Naive thymus-derived CD4-positive, alpha-beta T cell (primary cell): ENCODE measurements around the gene WDR59. TPM values are rescaled to one million over a fixed set of nuclear protein-coding genes. Genes with fewer than 3 reads are reported as not detected.

Source experiments
- ATAC-seq: fragments of 150-1000 bp; cut with Tn5 transposase; 2 replicates; pipeline ENCODE4 v1.10.0; 2021; ENCODE audit warnings: mild to moderate bottlenecking, moderate library complexity
- CTCF ChIA-PET: fragments of 350-600 bp; sonication (Branson Sonifier 250); formaldehyde crosslinking; loops from one replicate; lab custom pipeline; 2021; ENCODE audit warnings: antibody characterized with exemption; lab: Charles Lee
- POLR2A ChIA-PET: fragments of 350-600 bp; sonication (Branson Sonifier 250); formaldehyde crosslinking; loops from one replicate; lab custom pipeline; 2021; ENCODE audit warnings: antibody characterized with exemption, inconsistent platforms; lab: Charles Lee
- DNase-seq, 9 donors: peaks; one replicate each; pipeline versions ENCODE4 v3.0.0 to v3.0.0-alpha.2; 2020 to 2022; ENCODE audit warnings: mixed read lengths in 1 of 9
- H3K27ac ChIP-seq: one replicate; pipeline ENCODE4 v1.7.0; 2013; ENCODE audit warnings: mild to moderate bottlenecking, low read depth, low read length, moderate library complexity
- H3K27me3 ChIP-seq, 2 donors: one replicate each; pipeline ENCODE4 v1.7.0; 2013; ENCODE audit warnings: low read length in 2 of 2, mild to moderate bottlenecking in 2 of 2, moderate library complexity in 2 of 2; ENCODE audit not compliant: control insufficient read depth in 2 of 2, insufficient read depth in 2 of 2
- H3K36me3 ChIP-seq, 3 experiments: 1 replicate in 2 of 3; 2 replicates in 1 of 3; pipeline ENCODE4 v1.7.0; 2013; ENCODE audit warnings: low read length in 3 of 3, mild to moderate bottlenecking in 3 of 3, moderate library complexity in 1 of 3; ENCODE audit not compliant: insufficient read depth in 3 of 3, control insufficient read depth in 2 of 3
- H3K4me1 ChIP-seq, 2 donors: one replicate each; pipeline ENCODE4 v1.7.0; 2013; ENCODE audit warnings: low read length in 2 of 2, mild to moderate bottlenecking in 2 of 2, moderate library complexity in 1 of 2; ENCODE audit not compliant: control insufficient read depth in 2 of 2, insufficient read depth in 2 of 2
- H3K4me3 ChIP-seq: 2 replicates; pipeline ENCODE4 v1.7.0; 2013; ENCODE audit warnings: mild to moderate bottlenecking, low read length
- H3K9me3 ChIP-seq, 3 experiments: 1 replicate in 2 of 3; 2 replicates in 1 of 3; pipeline ENCODE4 v1.7.0; 2013; ENCODE audit warnings: low read length in 3 of 3; ENCODE audit not compliant: control insufficient read depth in 2 of 3
- H3K27ac Mint-ChIP-seq, 9 donors: one replicate each; pipeline ENCODE4 v1.8.0; 2020 to 2022; ENCODE audit warnings: mixed read lengths in 9 of 9, mild to moderate bottlenecking in 8 of 9, moderate library complexity in 5 of 9, inconsistent platforms in 2 of 9
- H3K27me3 Mint-ChIP-seq, 5 donors: one replicate each; pipeline ENCODE4 v1.8.0; 2021 to 2022; ENCODE audit warnings: mixed read lengths in 5 of 5, mild to moderate bottlenecking in 1 of 5
- H3K36me3 Mint-ChIP-seq, 5 donors: one replicate each; pipeline ENCODE4 v1.8.0; 2020 to 2022; ENCODE audit warnings: mixed read lengths in 5 of 5, mild to moderate bottlenecking in 3 of 5, inconsistent platforms in 1 of 5
- H3K4me1 Mint-ChIP-seq, 7 donors: one replicate each; pipeline ENCODE4 v1.8.0; 2020 to 2022; ENCODE audit warnings: mixed read lengths in 7 of 7, mild to moderate bottlenecking in 3 of 7, inconsistent platforms in 1 of 7
- H3K4me3 Mint-ChIP-seq, 10 donors: one replicate each; pipeline ENCODE4 v1.8.0; 2020 to 2022; ENCODE audit warnings: mild to moderate bottlenecking in 10 of 10, mixed read lengths in 10 of 10, moderate library complexity in 6 of 10, inconsistent platforms in 2 of 10
- H3K9me3 Mint-ChIP-seq, 11 donors: one replicate each; pipeline ENCODE4 v1.8.0; 2020 to 2022; ENCODE audit warnings: mixed read lengths in 11 of 11, mild to moderate bottlenecking in 4 of 11, inconsistent platforms in 1 of 11, moderate library complexity in 1 of 11
- intact Hi-C, 2 donors: fragments of 100-400 bp; cut with micrococcal nuclease; formaldehyde crosslinking; loops; one replicate each; pipeline ENCODE4 v1.15.1; 2023
- polyA plus RNA-seq, 2 donors: library from polyadenylated mRNA; unstranded; fragments of 300-500 nt; fragmentation: Illumina TruSeq; gene quantifications; one replicate each; pipeline ENCODE4 v1.2.3, GENCODE V29; 2021
- total RNA-seq, 6 experiments: library from RNA in 5 of 6; stranded (reverse) in 5 of 6; gene quantifications; 1 replicate in 5 of 6; 2 replicates in 1 of 6; pipeline ENCODE4 v1.2.3 and lab custom pipeline; 2021 to 2026

WDR59 gene
- total and polyA plus RNA-seq, 7 experiments from 2014 or later, result 11.6 to 130 (median 83.3) TPM

DNA sequence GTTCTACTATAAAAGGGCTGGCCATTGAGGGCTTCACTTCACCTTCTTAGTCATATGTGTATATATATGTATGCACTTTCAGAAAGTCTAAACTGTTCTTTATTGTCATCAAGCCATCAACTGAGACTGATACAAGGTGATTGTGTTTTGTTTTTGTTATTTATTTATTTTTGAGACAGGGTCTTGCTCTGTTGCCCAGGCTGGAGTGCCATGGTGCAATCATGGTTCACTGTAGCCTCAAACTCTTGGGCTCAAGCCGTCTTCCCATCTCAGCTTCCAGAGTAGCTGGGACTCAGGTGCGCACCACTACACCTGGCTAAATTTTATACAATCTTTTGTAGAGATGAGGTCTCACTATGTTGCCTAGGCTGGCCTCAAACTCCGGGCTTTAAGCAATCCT, 19.5 kb upstream of the WDR59 start:
- no peaks in the 10 kb centered on the region for H3K27me3 ChIP-seq
- H3K9me3 Mint-ChIP-seq, result no peaks in the 10 kb centered on the region
- peaks cover 0 to 4% (median 0%) of the 10 kb centered on the region in 5 donors for H3K27me3 Mint-ChIP-seq
- intact Hi-C loops, result no loop called here
- H3K4me3 ChIP-seq, result no peak overlapping the region
- H3K27ac Mint-ChIP-seq, result no peak overlapping the region
- no peaks in the 10 kb centered on the region for H3K36me3 ChIP-seq
- ChIA-PET POLR2A (no interaction called here), CTCF (no interaction called here)
- H3K36me3 Mint-ChIP-seq, result peaks cover 0 to 17% (median 0%) of the 10 kb centered on the region in 5 donors
- H3K27ac ChIP-seq, result no peak overlapping the region
- no peak for DNase-seq
- no peaks in the 10 kb centered on the region for H3K9me3 ChIP-seq
- peaks cover 5% of the 10 kb centered on the region in 2 donors for H3K4me1 ChIP-seq
- H3K4me1 Mint-ChIP-seq, result peaks cover 5 to 60% (median 13%) of the 10 kb centered on the region in 7 donors
- no peak overlapping the region for H3K4me3 Mint-ChIP-seq
- ATAC-seq, result no peak

DNA sequence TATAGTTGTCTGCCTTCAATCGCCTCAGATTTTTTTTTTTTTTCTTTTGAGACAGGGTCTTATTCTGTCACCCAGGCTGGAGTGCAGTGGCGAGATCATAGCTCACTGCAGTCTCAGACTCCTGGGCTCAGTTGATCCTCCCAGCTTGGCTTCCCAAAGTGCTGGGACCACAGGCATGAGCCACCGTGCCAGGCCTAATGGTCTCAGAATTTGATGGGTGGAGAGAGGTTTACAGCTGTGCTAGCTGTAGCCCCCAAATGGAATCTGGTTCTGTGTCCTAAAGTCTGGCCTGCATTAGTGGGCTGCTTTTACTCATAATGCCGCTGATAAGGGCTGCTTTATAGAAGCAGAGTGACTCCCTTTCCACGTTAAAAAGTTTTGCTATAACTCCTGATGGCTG, 19.0 kb upstream of the WDR59 start:
- intact Hi-C loops, result no loop called here

GRCh38 chr16:75002474-75002873, 17.6 kb upstream of the WDR59 start:
- no peaks in the 10 kb centered on the region for H3K27me3 ChIP-seq
- Mint-ChIP-seq H3K36me3 (peaks cover 0 to 16% (median 0%) of the 10 kb centered on the region in 5 donors), H3K9me3 (no peaks in the 10 kb centered on the region), H3K4me1 (peaks cover 5 to 55% (median 17%) of the 10 kb centered on the region in 7 donors), H3K27me3 (peaks cover 0 to 7% (median 0%) of the 10 kb centered on the region in 5 donors), H3K27ac (peak overlapping the region in 1 of 9 donors; percentile 13), H3K4me3 (peak overlapping the region in 1 of 10 donors; percentile 8)
- CTCF ChIA-PET, result interaction anchor here (1.8 kb wide), 1 partner anchor 109 kb away, joined by 5 read pairs; no protein-coding TSS in a partner anchor
- POLR2A ChIA-PET, result no interaction called here
- peaks cover 5 to 9% of the 10 kb centered on the region in 2 donors for H3K4me1 ChIP-seq
- DNase-seq (no peak), ATAC-seq (no peak)
- H3K27ac ChIP-seq, result no peak overlapping the region
- H3K4me3 ChIP-seq, result no peak overlapping the region
- no peaks in the 10 kb centered on the region for H3K36me3 ChIP-seq
- intact Hi-C loops, result no loop called here
- H3K9me3 ChIP-seq, result no peaks in the 10 kb centered on the region

More for the DNA sequence above, 19.0 kb upstream of the WDR59 start:
- DNase-seq (no peak), ATAC-seq (no peak)
- CTCF ChIA-PET, result no interaction called here
- Histone ChIP-seq H3K9me3 (no peaks in the 10 kb centered on the region), H3K27me3 (no peaks in the 10 kb centered on the region), H3K4me3 (no peak overlapping the region), H3K36me3 (no peaks in the 10 kb centered on the region), H3K27ac (no peak overlapping the region), H3K4me1 (peaks cover 5% of the 10 kb centered on the region in 2 donors)
- Mint-ChIP-seq H3K36me3 (peaks cover 0 to 17% (median 0%) of the 10 kb centered on the region in 5 donors), H3K4me3 (no peak overlapping the region), H3K4me1 (peaks cover 5 to 55% (median 13%) of the 10 kb centered on the region in 7 donors), H3K9me3 (no peaks in the 10 kb centered on the region), H3K27ac (no peak overlapping the region), H3K27me3 (peaks cover 0 to 4% (median 0%) of the 10 kb centered on the region in 5 donors)
- POLR2A ChIA-PET, result no interaction called here

GRCh38 chr16:75000481-75001081, 15.7 kb upstream of the WDR59 start:
- H3K27me3 ChIP-seq, result no peaks in the 10 kb centered on the region
- ATAC-seq (no peak), DNase-seq (no peak)
- H3K27ac ChIP-seq, result no peak overlapping the region
- Mint-ChIP-seq H3K9me3 (no peaks in the 10 kb centered on the region), H3K27ac (peak overlapping the region in 7 of 9 donors; percentile 4 to 79 (median 71)), H3K36me3 (peaks cover 0 to 10% (median 0%) of the 10 kb centered on the region in 5 donors), H3K4me3 (peak overlapping the region; percentile 75 to 92 (median 82)), H3K4me1 (peaks cover 5 to 53% (median 17%) of the 10 kb centered on the region in 7 donors), H3K27me3 (peaks cover 0 to 17% (median 0%) of the 10 kb centered on the region in 5 donors)
- H3K4me1 ChIP-seq, result peaks cover 5 to 9% of the 10 kb centered on the region in 2 donors
- no peaks in the 10 kb centered on the region for H3K36me3 ChIP-seq
- intact Hi-C loops, result no loop called here
- H3K4me3 ChIP-seq, result no peak overlapping the region
- no peaks in the 10 kb centered on the region for H3K9me3 ChIP-seq
- POLR2A ChIA-PET, result interaction anchor here (0.9 kb wide), 1 partner anchor 16 kb away, joined by 3 read pairs; no protein-coding TSS in a partner anchor
- CTCF ChIA-PET, result interaction anchor here (1.0 to 5.2 kb wide), 2 partner anchors 15 to 110 kb away, joined by 3 to 64 read pairs; no protein-coding TSS in a partner anchor

DNA sequence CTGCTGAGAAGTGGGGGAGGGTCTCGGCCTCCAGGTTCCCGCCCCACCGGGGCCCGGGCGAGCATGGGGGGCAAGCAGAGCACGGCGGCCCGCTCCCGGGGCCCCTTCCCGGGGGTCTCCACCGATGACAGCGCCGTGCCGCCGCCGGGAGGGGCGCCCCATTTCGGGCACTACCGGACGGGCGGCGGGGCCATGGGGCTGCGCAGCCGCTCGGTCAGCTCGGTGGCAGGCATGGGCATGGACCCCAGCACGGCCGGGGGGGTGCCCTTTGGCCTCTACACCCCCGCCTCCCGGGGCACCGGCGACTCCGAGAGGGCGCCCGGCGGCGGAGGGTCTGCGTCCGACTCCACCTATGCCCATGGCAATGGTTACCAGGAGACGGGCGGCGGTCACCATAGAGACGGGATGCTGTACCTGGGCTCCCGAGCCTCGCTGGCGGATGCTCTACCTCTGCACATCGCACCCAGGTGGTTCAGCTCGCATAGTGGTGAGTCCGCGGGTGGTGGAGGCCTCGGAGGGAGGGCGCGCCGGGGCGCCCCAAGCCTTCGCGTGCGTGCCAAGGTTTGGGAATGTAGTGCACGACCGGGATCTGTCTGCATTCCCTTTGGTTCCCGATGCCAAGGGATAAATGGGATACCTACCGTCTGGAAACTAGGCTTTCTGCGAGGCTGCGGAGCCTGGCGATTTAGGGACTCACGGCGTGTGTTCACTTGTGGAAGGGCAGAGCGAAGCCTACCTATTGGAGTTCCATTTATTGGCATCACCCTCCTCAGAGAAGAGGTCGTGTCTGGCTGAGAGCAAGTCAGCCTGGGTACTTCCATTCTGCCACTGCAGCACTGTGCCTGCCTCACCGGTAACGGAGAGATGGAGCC, 14.9 kb upstream of the WDR59 start:
- DNase-seq (peak; percentile 32 to 76 (median 67)), ATAC-seq (peak; percentile 63)
- Mint-ChIP-seq H3K4me3 (peak overlapping the region; percentile 75 to 92 (median 82)), H3K27me3 (peaks cover 0 to 17% (median 0%) of the 10 kb centered on the region in 5 donors), H3K4me1 (peaks cover 5 to 51% (median 17%) of the 10 kb centered on the region in 7 donors), H3K36me3 (peaks cover 0 to 10% (median 0%) of the 10 kb centered on the region in 5 donors), H3K9me3 (no peaks in the 10 kb centered on the region), H3K27ac (peak overlapping the region in 8 of 9 donors; percentile 5 to 80 (median 64))
- ChIA-PET POLR2A (interaction anchor here (0.9 kb wide), 1 partner anchor 16 kb away, joined by 3 read pairs; no protein-coding TSS in a partner anchor), CTCF (interaction anchor here (1.0 to 5.2 kb wide), 2 partner anchors 14 to 110 kb away, joined by 3 to 64 read pairs; no protein-coding TSS in a partner anchor)
- no peaks in the 10 kb centered on the region for H3K36me3 ChIP-seq
- H3K27me3 ChIP-seq, result no peaks in the 10 kb centered on the region
- peak overlapping the region; percentile 61 for H3K4me3 ChIP-seq
- H3K9me3 ChIP-seq, result no peaks in the 10 kb centered on the region
- peaks cover 5 to 9% of the 10 kb centered on the region in 2 donors for H3K4me1 ChIP-seq
- intact Hi-C loops, result loop anchor here (1.0 to 5.0 kb wide), 4 partner anchors 148 to 557 kb away; partner anchors contain the start of genes TMEM231 (in 1 of the 2) and ZFP1 (in 1 of the 2)
- no peak overlapping the region for H3K27ac ChIP-seq

DNA sequence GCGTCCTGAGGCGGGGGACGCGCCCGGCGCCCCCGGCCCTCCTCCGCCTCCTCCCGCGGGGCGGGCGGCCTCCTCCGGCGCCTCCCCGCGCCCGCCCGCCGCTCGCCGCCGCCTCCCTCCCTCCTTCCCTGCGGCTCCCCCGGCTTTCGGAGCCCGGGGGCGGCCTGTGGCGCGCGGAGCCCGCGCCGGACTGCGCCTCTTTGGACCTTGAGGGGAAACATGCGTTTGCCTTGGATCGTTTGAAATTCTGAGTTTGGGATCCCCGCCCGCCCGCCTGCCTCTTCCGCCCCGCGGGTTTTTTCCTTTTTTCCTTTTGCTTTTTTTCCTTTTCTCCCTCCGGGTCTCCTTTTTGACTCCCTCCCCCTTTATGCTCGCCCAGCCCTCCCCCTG, 14.3 kb upstream of the WDR59 start:
- no peak overlapping the region for H3K27ac ChIP-seq
- POLR2A ChIA-PET, result no interaction called here
- CTCF ChIA-PET, result interaction anchor here (1.0 to 5.2 kb wide), 2 partner anchors 13 to 111 kb away, joined by 3 to 64 read pairs; no protein-coding TSS in a partner anchor
- H3K36me3 ChIP-seq, result no peaks in the 10 kb centered on the region
- H3K27me3 ChIP-seq, result no peaks in the 10 kb centered on the region
- peak overlapping the region; percentile 61 for H3K4me3 ChIP-seq
- ATAC-seq (peak; percentile 51), DNase-seq (peak in 3 of 9 donors; percentile 3 to 59 (median 13))
- Mint-ChIP-seq H3K4me3 (peak overlapping the region; percentile 18 to 92 (median 76)), H3K27me3 (peaks cover 0 to 17% (median 0%) of the 10 kb centered on the region in 5 donors), H3K27ac (peak overlapping the region in 1 of 9 donors; percentile 80), H3K36me3 (peaks cover 0 to 9% (median 0%) of the 10 kb centered on the region in 5 donors), H3K9me3 (no peaks in the 10 kb centered on the region), H3K4me1 (peaks cover 5 to 47% (median 17%) of the 10 kb centered on the region in 7 donors)
- peaks cover 5 to 9% of the 10 kb centered on the region in 2 donors for H3K4me1 ChIP-seq
- intact Hi-C loops, result loop anchor here (1.0 to 5.0 kb wide), 4 partner anchors 149 to 558 kb away; partner anchors contain the start of genes TMEM231 (in 1 of the 2) and ZFP1 (in 1 of the 2)
- no peaks in the 10 kb centered on the region for H3K9me3 ChIP-seq
